ENCODE measurements around the gene FAM162B.
"Not testable (repeated sequence)": the region's sequence is repeated elsewhere in the genome, so short reads cannot be mapped to it uniquely, and the experiment has no call there.

FAM162B gene

GRCh38 chr6:116714761-116715160 is 50.8 kb downstream of the FAM162B start:
- no peak for FAIRE-seq

- FAIRE-seq = no peak
Observed at GRCh38 chr6:116714296-116714695, 51.2 kb downstream of the FAM162B start.

- FAIRE-seq = no peak
Observed at GRCh38 chr6:116705917-116706316, 59.6 kb downstream of the FAM162B start.

GRCh38 chr6:116703888-116704287 is 61.6 kb downstream of the FAM162B start:
- not testable (repeated sequence) for FAIRE-seq
